ENCODE data around the gene SH3GL1.

DNA sequence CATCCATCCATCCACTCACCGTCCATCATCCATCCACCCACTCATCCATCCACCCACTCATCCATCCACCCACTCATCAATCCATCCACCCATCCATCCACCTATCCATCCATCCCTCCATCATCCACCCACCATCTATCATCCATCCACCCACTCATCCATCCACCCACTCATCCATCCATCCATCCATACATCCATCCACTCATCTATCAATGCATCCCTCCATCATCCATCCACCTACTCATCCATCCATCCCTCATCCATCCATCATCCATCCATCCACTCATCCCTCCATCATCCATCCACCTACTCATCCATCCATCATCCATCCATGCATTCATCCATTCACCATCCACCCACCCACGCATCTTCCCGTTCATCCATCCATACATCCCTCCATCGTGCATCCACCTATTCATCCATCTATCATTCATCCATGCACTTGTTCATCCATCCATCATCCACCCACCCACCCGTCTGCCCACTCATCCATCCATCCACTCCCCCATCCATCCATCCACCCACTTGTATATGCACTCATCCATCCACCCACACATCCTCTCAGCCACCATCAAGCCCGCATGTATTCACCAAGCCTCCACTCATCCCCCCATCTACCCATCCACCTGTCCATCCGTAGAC lies 65.3 kb downstream of the SH3GL1 start:
- TF ChIP-seq, protein P1, sequence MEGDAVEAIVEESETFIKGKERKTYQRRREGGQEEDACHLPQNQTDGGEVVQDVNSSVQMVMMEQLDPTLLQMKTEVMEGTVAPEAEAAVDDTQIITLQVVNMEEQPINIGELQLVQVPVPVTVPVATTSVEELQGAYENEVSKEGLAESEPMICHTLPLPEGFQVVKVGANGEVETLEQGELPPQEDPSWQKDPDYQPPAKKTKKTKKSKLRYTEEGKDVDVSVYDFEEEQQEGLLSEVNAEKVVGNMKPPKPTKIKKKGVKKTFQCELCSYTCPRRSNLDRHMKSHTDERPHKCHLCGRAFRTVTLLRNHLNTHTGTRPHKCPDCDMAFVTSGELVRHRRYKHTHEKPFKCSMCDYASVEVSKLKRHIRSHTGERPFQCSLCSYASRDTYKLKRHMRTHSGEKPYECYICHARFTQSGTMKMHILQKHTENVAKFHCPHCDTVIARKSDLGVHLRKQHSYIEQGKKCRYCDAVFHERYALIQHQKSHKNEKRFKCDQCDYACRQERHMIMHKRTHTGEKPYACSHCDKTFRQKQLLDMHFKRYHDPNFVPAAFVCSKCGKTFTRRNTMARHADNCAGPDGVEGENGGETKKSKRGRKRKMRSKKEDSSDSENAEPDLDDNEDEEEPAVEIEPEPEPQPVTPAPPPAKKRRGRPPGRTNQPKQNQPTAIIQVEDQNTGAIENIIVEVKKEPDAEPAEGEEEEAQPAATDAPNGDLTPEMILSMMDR (conservative IDR thresholded peaks at IDR 0.05; ENCODE audit: low read length), result no peak
- no peak for TF ChIP-seq EZH2phosphoT487 (IDR thresholded peaks at IDR 0.05; ENCODE audit: borderline replicate concordance, low read depth, low read length)

All from OCI-LY7 (cell line).